GM11168 (cell line): ENCODE results near the gene MIEN1.
"Not testable (repeated sequence)": the region's sequence is repeated elsewhere in the genome, so short reads cannot be mapped to it uniquely, and the experiment has no call there.

ENCODE experiments used
- in situ Hi-C: fragments of 300-500 bp; cut with MboI; formaldehyde crosslinking; loops from one replicate; pipeline ENCODE4 v1.12.0; 2022; ENCODE audit warnings: low sequenced_read_pairs; ENCODE audit not compliant: unreplicated experiment

The MIEN1 gene

DNA sequence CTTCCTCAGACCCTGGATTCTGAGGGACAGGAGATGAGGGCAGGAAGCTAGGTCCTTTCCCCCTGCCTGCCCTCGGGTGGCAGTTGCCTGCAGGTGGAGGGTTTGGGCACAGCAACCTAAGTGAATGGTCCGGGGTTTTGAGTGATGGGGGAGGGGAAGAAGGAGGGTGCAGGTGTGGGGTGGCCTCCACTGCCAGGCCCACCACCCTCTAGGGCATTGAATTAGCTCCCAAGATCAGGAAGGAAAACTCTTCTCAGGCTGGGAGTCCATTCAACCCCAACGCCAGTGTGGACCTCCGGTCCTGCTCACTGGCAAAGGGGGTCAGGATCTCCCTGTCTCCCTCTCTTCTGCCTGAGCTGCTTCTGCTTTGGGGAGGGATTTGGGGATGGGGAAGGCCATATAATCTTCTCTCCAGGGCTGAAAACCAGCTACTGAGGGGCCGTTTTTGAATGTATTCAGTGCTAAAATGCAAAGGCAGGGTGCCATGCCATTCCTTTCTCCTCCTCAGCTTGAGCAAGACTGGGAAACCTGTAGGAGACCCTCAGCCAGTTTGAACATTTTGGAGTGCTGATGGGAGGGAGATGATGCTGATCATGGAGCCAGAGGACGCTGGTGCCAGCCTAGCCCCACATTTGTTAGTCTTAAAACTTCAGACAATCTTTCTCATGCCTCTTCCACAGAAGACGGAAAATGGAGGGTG, 26.2 kb upstream of the MIEN1 start:
- in situ Hi-C loops: loop anchor here (5.0 to 10.0 kb wide), 2 partner anchors 106 to 122 kb away; partner anchors contain the start of genes IKZF3 and STARD3

DNA sequence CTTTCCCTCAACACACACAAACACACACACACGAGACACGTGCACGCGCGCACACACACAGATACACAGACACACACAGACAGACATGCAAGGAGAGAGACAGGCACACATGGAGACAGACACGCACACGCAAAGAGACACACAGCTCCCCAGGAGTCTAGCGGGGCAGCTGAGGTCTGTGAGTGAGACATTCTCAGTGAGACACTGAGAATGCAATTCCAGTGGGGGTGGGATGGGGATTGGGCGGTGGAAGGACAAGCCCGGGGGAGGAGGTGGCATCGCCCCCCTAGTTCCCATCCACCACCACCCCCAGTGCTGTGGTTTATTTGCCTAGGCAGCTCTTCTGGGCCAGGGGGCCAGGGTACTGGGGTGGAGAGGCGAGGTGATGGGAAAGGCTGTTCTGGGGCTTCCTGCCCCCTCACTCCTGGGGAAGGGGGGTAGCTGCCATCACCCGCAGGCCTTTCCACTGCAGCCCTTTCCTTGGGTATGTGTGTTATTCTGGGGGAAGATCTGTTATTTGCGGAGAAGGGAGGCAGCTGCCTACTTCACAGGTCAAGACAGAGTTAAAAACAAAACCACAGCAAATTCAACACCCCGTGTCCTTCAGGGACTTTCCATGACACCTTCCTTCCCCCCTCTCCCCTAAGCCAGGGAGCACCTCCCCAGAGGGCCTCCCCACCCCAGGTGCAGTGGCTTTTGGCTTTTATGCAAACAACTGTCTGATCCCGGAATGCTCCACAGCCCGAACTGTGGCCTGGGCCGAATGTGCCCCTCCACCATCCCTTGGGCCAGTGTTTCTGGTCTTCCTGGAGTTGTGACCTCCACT, 25.4 kb upstream of the MIEN1 start:
- in situ Hi-C loops: loop anchor here (5.0 to 10.0 kb wide), 2 partner anchors 107 to 121 kb away; partner anchors contain the start of genes IKZF3 and STARD3

DNA sequence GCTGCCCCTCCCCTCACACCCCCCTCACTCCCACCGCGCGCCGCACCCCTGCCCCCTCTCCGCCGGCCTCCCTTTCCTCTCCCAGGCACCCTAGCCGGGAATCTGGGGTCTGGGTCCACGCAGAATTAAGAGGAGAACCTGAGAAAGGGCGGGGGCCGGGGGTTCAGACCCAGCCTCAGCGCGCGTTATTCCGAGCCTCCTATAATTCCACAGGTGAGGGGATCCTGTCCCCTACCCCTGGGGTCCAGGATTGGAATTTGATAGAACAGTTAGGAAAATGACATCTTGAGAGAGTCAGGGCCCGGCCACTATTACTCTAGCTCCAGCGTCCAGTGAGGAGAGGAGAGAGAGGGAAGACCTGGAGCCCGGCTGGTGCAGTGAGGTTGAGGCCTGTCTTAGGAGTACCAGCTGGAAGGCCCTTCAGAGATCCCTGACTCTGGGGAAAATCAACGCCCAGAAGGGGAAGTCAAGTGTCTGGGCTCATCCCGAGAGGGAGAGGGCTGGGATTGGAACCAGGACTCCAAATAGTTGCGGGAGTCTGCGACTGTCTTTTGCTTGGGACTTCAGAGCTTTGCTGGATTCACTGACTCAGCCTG, 24.7 kb upstream of the MIEN1 start:
- in situ Hi-C loops: loop anchor here (5.0 to 10.0 kb wide), 2 partner anchors 107 to 120 kb away; partner anchors contain the start of genes IKZF3 and STARD3

DNA sequence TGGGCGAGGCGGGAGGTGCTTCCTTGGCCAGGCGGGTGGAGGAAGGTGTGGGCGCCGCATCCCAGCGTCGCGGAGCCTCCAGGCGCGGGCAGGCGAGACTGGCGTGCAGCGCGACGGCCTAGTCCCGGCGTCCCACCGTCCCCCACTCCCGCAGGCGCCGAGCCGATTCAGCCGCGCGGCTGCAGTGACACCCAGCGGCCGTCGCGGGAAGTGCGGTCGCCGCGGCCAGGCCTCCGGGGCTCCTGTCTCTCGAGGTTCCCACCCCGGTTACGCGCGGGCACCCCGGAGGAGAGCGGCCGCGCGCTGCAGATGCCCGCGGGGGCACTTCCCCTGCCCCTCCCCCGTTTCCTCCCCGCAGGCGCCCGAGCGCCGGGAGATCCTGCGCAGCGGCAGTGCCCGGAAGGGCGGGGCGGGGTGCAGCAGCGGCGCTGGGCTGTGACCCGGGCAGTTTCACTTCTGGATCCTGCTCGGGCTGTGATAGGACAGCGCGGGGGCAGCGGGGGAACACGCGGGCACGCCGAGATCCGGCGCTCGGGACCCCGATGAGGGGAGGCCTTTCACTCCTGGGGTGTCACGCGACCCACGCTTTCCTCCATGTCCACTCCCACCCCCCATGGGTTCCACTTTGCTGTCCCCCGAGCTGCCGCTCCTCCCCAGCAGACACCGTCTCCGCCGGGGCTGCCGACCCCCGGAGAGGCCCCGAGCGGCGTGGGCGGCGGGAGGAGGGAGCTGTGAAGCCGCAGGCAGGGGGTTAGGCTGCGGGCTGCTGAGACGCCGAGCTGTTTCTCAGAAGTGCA, 24.0 kb upstream of the MIEN1 start:
- in situ Hi-C loops: loop anchor here (10.0 kb wide), 1 partner anchor 120 kb away; the partner anchor contains the start of gene STARD3

DNA sequence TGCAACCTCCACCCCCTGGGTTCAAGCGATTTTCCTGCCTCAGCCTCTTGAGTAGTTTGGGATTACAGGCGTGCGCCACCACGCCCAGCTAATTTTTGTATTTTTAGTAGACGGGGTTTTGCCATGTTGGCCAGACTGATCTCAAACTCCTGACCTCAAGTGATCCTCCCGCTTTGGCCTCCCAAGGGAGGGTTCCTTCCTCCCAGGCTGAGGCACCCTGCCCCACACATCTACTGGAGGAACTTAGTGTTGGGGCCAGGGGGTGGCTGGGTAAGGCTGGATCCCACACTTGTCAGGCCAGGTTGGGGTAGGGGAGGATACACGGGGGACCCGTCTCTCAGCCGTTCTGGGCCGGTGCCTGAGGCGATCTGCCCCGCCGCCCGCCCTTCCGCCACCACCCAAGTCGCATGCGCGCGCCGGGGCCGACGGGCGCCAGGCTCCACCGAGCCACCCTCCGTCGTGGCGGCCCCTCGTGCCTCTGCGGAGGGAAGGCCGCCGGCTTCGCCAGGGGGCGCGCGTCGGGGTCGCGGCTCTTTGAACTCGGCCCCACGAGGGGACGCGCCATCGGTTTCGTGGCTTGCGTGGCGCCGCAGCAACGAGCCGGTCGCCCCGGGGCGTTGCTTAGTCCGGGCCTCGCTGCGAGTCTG, 23.3 kb upstream of the MIEN1 start:
- in situ Hi-C loops: loop anchor here (10.0 kb wide), 1 partner anchor 119 kb away; the partner anchor contains the start of gene STARD3

DNA sequence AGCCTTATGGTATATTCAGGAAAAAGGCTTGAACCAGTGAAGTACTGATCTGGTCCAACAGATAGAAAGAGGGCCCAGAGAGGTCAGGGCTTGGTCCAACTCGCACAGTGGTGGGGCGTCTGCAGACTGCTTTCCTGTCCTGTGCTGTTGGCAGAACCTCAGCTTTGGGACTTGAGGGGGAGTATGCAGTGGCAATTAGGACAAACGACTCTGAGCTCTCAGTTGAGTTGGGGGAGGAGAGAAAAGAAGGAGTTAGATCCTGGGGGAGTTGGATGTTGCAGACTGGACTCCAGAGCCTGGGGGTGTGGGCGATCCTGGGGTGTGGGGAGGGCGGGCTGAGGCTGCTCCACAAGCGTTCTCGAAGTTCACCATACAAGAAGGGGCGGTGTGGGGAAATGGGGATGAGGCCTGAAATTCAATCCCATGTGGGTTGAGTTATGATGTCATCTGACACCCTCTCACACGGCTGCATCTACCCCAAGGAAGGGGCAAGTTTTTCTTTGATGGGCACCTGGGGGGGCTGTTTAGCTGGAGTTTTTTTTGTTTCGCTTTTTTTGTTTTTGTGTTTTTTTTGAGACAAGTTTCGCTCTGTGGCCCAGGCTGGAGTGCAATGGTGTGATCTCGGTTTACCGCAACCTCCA, 22.0 kb upstream of the MIEN1 start:
- in situ Hi-C loops: loop anchor here (10.0 kb wide), 1 partner anchor 118 kb away; the partner anchor contains the start of gene STARD3

DNA sequence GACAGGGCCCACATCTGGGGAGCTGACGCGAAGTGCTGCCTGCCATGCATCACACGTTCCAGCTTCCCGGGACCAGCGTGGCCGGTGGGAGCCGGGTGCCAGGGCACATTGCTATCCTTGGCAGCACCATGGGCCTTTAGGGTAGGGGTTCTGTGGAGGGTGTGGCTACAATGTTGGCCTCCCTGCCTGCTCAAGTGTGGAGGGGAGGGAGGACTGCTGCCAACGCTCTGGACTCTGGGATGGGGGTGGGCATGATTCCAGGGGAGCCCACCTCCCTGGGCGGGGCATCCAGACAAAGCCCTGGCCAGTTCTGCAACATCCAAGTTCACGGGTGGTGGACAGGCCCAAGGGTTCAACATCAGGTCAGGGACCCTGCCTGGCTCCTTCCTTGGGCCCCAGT, 21.3 kb upstream of the MIEN1 start:
- in situ Hi-C loops: loop anchor here (10.0 kb wide), 1 partner anchor 117 kb away; the partner anchor contains the start of gene STARD3

DNA sequence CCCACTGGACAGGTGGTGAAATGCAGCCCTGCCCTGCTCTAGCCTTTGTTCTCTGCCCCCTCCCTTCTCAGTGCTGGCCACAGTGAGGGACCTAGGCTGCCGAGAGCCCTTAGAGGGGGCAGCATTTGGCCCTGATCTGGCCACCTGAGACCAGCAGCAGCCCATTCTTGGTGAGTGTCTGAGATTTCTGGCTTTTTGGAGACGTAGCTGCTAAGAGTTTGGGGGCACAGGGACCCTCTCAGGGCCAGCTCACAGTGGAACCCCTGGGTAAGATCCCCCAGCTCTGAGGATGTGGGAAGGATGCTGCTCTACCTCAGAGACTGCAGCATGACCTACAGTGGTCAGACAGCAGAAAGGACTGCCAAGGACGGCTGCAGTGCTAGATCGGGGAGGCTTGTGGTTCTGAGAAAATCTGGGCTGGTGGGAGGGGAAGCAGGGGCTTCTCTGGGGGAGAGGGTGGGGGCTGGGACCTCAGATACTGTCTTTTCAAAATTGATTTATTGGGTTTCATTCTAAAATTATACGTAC, 20.7 kb upstream of the MIEN1 start:
- in situ Hi-C loops: loop anchor here (10.0 kb wide), 1 partner anchor 116 kb away; the partner anchor contains the start of gene STARD3

DNA sequence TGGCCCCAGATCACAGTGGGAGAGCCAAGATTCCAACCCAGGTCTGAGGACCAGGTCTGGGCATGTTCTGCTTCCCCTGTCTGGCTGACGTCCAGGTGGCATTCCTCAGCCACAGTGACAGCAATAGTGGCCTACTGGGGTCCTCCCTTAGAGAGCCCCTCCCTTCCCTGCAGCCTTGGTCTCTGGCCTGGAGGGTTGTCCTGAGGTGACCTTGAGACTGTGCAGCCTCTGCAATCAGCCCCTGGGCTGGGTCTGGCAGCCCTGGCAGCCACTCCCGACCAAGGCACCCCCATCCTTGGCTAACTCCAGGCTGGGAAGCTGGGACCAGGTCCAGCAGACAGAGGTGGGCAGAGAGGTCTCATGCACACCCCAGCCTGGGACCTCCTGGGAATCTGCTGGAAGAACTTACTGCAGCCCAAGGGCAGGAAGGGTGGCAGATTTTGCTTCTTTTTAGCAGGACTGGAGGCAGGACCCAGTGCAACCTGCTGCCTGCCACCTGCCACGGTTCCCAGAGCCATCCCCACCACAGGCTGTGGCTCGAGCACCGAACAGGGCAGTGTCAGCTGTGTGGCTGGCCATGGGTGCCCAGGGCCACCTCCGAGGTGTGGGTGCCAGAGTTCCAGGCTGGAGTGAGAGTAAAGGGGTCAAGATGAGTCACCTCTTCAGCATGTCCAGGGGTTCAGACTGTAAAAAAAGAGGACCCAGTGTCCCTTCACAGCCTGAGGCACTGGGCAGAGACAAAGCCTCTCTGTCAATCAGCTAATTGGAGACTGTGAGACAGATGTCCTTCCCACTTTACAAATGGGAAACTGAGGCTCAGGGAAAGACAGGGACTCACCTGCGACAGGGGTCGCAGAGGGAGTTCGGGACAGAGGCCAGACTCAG, 20.0 kb upstream of the MIEN1 start:
- in situ Hi-C loops: loop anchor here (10.0 kb wide), 1 partner anchor 116 kb away; the partner anchor contains the start of gene STARD3

DNA sequence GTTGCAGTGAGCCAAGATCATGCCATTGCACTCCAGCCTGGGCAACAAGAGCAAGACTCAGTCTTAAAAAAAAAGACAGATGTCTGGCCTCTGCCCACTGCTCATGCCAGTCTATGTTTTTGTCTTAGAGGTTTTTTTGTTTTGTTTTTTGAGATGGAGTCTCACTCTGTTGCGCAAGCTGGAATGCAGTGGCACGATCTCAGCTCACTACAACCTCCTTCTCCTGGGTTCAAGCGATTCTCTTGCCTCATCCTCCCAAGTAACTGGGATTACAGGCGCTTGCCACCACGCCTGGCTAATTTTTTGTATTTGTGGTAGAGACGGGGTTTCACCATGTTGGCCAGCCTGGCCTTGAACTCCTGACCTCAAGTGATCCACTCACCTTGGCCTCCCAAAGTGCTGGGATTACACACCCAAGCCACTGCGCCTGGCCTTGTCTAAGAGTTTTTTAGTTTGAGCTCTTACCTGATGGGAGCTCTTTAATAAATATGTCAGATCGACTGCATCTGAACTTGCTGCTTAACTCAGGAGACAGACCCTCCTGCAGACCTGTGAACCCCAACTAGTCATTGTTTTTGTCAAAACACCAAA, 18.2 kb upstream of the MIEN1 start:
- in situ Hi-C loops: not testable (repeated sequence)

DNA sequence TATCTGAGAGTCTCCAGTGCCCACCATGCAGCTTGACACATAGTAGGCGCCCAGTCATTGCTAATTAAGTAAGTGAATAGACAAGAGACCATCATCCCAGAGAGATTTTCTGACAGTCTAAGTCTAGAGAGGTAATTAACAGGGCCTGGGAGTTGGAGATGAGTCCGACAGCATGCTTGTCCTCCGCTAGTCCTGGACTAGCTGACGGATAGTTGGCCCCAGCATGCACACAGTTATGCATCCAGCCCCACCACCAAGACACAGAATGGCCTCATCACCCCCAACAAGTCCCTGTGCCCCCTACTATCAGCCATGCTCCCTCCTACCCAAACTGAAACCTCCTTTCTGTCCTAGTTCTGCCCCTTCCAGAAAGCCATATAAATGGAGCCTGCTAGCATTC, 17.4 kb upstream of the MIEN1 start:
- in situ Hi-C loops: no loop called here

DNA sequence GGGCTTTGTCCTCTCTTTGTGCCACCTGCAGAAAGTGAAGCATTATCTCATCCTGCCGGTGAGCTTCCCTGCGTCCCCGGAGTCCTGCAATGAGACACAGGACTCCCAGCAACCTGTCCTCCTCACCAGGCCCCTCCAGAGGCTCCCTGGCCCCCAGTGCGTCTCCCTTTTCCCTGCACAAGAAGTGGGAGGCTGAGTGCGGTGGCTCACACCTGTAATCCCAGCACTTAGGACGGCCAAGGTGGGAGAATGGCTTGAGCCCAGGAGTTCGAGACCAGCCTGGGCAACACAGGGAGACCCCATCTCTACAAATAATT, 15.8 kb upstream of the MIEN1 start:
- in situ Hi-C loops: no loop called here

DNA sequence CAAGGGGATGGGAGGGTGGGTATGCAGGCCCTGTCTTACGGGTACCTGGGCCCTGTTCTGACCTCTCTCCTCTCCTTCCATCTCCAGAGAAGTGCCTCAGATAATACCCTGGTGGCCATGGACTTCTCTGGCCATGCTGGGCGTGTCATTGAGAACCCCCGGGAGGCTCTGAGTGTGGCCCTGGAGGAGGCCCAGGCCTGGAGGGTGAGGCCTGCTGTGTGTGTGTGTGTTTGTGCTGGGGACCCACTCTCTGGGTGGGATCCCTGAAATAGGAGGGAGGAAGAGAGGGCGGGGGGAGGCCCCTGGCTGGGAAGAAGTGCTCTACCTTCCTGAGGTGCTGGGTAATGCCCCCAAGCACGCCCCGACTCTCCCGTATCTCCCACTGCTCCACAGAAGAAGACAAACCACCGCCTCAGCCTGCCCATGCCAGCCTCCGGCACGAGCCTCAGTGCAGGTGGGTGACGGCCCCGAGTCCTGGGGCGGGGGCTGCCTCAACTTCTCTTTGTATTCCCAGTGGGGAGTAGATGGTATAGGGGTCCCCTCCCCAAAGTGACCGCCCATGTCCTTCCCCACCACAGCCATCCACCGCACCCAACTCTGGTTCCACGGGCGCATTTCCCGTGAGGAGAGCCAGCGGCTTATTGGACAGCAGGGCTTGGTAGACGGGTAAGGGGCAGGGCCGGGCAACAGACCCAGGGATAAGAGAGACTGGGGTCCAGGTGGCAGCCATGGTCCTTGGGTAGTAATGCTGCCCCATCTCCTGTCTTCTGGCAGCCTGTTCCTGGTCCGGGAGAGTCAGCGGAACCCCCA, 15.2 kb upstream of the MIEN1 start:
- in situ Hi-C loops: no loop called here

DNA sequence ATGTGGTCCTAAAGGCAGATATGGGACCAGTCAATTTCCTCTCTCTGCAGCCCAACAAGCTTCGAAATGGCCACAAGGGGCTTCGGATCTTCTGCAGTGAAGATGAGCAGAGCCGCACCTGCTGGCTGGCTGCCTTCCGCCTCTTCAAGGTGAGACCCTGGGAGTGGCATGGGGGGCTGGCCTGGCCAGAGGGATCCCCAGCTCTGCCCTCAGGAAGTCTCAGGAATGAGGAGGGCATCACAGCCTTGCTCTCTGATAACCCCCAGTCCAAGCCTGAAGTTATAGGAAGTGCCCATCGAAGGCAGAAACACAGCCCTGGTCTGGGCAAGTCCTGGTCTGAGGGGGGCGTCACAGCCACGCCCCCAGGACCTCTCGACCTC, 14.5 kb upstream of the MIEN1 start:
- in situ Hi-C loops: no loop called here

DNA sequence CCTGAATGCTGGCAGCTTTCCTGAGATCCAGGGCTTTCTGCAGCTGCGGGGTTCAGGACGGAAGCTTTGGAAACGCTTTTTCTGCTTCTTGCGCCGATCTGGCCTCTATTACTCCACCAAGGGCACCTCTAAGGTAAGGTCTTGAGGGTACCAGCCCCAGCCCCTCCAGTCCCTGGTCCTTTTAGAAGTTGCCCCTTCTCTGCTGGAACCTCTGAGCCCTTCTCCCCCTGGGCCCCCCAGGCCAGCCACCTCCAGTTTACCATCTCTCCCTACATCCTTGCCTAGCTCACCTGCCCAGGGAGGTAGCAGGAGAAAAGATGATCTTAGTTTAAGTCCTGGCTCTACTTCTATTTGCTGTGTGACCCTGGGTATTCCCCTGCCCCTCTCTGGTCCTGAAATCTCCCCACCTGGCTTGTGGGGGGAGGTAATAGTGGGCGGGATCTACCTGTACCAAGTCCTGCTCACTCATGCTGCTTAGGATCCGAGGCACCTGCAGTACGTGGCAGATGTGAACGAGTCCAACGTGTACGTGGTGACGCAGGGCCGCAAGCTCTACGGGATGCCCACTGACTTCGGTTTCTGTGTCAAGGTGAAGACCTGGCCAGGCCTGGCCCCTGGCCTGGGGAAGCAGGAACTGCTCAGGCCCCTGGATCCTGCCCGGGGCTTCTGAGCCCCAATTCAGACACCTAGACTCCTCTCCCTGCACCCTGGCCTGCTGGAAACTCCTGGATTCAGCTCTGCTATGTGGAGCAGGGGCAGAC, 13.9 kb upstream of the MIEN1 start:
- in situ Hi-C loops: no loop called here

DNA sequence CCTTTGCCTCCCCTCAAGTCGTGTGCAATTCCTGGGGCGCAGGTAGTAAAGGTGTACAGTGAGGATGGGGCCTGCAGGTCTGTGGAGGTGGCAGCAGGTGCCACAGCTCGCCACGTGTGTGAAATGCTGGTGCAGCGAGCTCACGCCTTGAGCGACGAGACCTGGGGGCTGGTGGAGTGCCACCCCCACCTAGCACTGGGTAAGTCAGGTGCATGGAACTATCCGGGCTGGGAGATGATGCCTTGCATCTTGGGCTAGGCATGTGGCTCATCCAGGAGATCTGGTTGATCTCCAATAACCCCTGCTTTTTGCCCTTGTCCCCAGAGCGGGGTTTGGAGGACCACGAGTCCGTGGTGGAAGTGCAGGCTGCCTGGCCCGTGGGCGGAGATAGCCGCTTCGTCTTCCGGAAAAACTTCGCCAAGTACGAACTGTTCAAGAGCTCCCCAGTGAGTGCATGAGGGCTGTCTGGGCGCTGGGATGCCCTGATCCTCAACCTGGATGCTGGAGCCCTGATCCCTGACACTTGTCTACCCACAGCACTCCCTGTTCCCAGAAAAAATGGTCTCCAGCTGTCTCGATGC, 12.6 kb upstream of the MIEN1 start:
- in situ Hi-C loops: no loop called here
